HEK293 (cell line): ENCODE measurements around the gene GP2.
A peak's percentile ranks its signal among the peaks of the same experiment; 100 is the strongest.

Experiments
- CTCF ChIA-PET: fragments of 350-600 bp; formaldehyde crosslinking; extraction: SDS; loops from one replicate; lab custom pipeline; 2021; ENCODE audit warnings: antibody characterized with exemption; lab: Yijun Ruan, JAX
- POLR2A ChIA-PET: fragments of 300-600 bp; formaldehyde crosslinking; extraction: SDS; loops from one replicate; lab custom pipeline; 2020; ENCODE audit warnings: antibody characterized with exemption, inconsistent platforms; lab: Yijun Ruan, JAX
- H3K27ac ChIP-seq: fragments of 200-500 bp; sonication (Bioruptor generic); 2 replicates; pipeline ENCODE4 v1.5.1; 2014; ENCODE audit warnings: low read depth, low read length, control low read depth, inconsistent platforms; ENCODE audit errors: extremely low read depth
- H3K36me3 ChIP-seq, 2 experiments: fragments of 200-500 bp in 1 of 2; sonication (Bioruptor generic) in 1 of 2; 1 replicate in 1 of 2; 2 replicates in 1 of 2; pipeline ENCODE4 v1.5.1; 2014 to 2017; ENCODE audit warnings: inconsistent platforms in 2 of 2, low read length in 2 of 2; ENCODE audit not compliant: control insufficient read depth in 2 of 2, insufficient read depth in 1 of 2
- H3K4me1 ChIP-seq: fragments of 200-500 bp; sonication (Bioruptor generic); 2 replicates; pipeline ENCODE4 v1.5.1; 2014; ENCODE audit warnings: mild to moderate bottlenecking, low read length, inconsistent platforms; ENCODE audit not compliant: control insufficient read depth, insufficient read depth
- H3K4me3 ChIP-seq: 2 replicates; pipeline ENCODE4 v1.5.1; 2011; ENCODE audit warnings: low read depth, mild to moderate bottlenecking, control low read depth, low read length, moderate library complexity
- H3K9me3 ChIP-seq: fragments of 200-500 bp; sonication (Bioruptor generic); 2 replicates; pipeline ENCODE4 v1.5.1; 2014; ENCODE audit warnings: low read depth, low read length, inconsistent platforms; ENCODE audit not compliant: control insufficient read depth, insufficient read depth
- GLIS1 ChIP-seq: fragments of 450-650 bp; formaldehyde crosslinking; IDR thresholded peaks from 2 replicates; pipeline ENCODE4 v1.5.1; 2016; ENCODE audit warnings: missing biosample characterization, missing genetic modification characterization
- IKZF3 ChIP-seq: fragments of 450-650 bp; IDR thresholded peaks from 2 replicates; pipeline ENCODE4 v1.5.0; 2018; ENCODE audit warnings: missing biosample characterization, mild to moderate bottlenecking, missing genetic modification characterization, moderate library complexity
- ZBTB17 ChIP-seq: fragments of 450-650 bp; formaldehyde crosslinking; IDR thresholded peaks from 2 replicates; pipeline ENCODE4 v1.5.1; 2016; ENCODE audit warnings: missing biosample characterization, missing genetic modification characterization
- ZEB2 ChIP-seq: fragments of 450-650 bp; formaldehyde crosslinking; IDR thresholded peaks from 2 replicates; pipeline ENCODE4 v1.5.1; 2016; ENCODE audit warnings: missing biosample characterization, missing genetic modification characterization
- ZFP37 ChIP-seq: fragments of 450-650 bp; formaldehyde crosslinking; IDR thresholded peaks from 2 replicates; pipeline ENCODE4 v1.5.1; 2016; ENCODE audit warnings: missing biosample characterization, missing genetic modification characterization
- ZNF10 ChIP-seq: fragments of 450-650 bp; formaldehyde crosslinking; IDR thresholded peaks from 2 replicates; pipeline ENCODE4 v1.5.1; 2017; ENCODE audit warnings: missing biosample characterization, missing genetic modification characterization
- ZNF366 ChIP-seq: fragments of 450-650 bp; formaldehyde crosslinking; conservative IDR thresholded peaks from 2 replicates; pipeline ENCODE4 v1.5.1; 2016; ENCODE audit warnings: missing biosample characterization, missing genetic modification characterization
- ZNF37A ChIP-seq: fragments of 450-650 bp; IDR thresholded peaks from 2 replicates; pipeline ENCODE4 v1.5.1; 2018; ENCODE audit warnings: missing biosample characterization, missing genetic modification characterization
- ZNF585B ChIP-seq: fragments of 450-650 bp; formaldehyde crosslinking; IDR thresholded peaks from 2 replicates; pipeline ENCODE4 v1.5.1; 2016; ENCODE audit warnings: missing biosample characterization, missing genetic modification characterization
- ZNF654 ChIP-seq: fragments of 450-650 bp; formaldehyde crosslinking; IDR thresholded peaks from 2 replicates; pipeline ENCODE4 v1.5.1; 2016; ENCODE audit warnings: low read depth, missing biosample characterization, missing genetic modification characterization
- ZNF76 ChIP-seq: fragments of 450-650 bp; formaldehyde crosslinking; IDR thresholded peaks from 2 replicates; pipeline ENCODE4; 2016; ENCODE audit warnings: low read depth, missing biosample characterization, missing genetic modification characterization, borderline replicate concordance
- ZSCAN16 ChIP-seq: fragments of 450-650 bp; formaldehyde crosslinking; IDR thresholded peaks from 2 replicates; pipeline ENCODE4 v1.5.1; 2016; ENCODE audit warnings: missing biosample characterization, missing genetic modification characterization
- TF ChIP-seq, protein P1 (sequence below): fragments of 450-650 bp; formaldehyde crosslinking; IDR thresholded peaks from 2 replicates; pipeline ENCODE4 v1.5.1; 2016; ENCODE audit warnings: missing biosample characterization, missing genetic modification characterization
- TF ChIP-seq, protein P2 (sequence below): fragments of 450-650 bp; formaldehyde crosslinking; IDR thresholded peaks from 2 replicates; pipeline ENCODE4 v1.5.1; 2016; ENCODE audit warnings: missing biosample characterization, missing genetic modification characterization
- TF ChIP-seq, protein P3 (sequence below): fragments of 450-650 bp; formaldehyde crosslinking; IDR thresholded peaks from 2 replicates; pipeline ENCODE4 v1.5.1; 2017; ENCODE audit warnings: missing biosample characterization, missing genetic modification characterization
- TF ChIP-seq, protein P4 (sequence below): fragments of 450-650 bp; formaldehyde crosslinking; IDR thresholded peaks from 2 replicates; pipeline ENCODE4 v1.5.1; 2016; ENCODE audit warnings: missing biosample characterization, missing genetic modification characterization
- TF ChIP-seq, protein P5 (sequence below): fragments of 450-650 bp; formaldehyde crosslinking; IDR thresholded peaks from 2 replicates; pipeline ENCODE4 v1.5.0; 2017; ENCODE audit warnings: missing biosample characterization, missing genetic modification characterization, borderline replicate concordance

Gene GP2

GRCh38 chr16:20300312-20301097 lies 26.8 kb downstream of the GP2 start:
- no peak overlapping the region for H3K27ac ChIP-seq
- no peaks in the 10 kb centered on the region for H3K4me1 ChIP-seq
- TF ChIP-seq, protein P1, sequence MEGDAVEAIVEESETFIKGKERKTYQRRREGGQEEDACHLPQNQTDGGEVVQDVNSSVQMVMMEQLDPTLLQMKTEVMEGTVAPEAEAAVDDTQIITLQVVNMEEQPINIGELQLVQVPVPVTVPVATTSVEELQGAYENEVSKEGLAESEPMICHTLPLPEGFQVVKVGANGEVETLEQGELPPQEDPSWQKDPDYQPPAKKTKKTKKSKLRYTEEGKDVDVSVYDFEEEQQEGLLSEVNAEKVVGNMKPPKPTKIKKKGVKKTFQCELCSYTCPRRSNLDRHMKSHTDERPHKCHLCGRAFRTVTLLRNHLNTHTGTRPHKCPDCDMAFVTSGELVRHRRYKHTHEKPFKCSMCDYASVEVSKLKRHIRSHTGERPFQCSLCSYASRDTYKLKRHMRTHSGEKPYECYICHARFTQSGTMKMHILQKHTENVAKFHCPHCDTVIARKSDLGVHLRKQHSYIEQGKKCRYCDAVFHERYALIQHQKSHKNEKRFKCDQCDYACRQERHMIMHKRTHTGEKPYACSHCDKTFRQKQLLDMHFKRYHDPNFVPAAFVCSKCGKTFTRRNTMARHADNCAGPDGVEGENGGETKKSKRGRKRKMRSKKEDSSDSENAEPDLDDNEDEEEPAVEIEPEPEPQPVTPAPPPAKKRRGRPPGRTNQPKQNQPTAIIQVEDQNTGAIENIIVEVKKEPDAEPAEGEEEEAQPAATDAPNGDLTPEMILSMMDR (tag by site-specific recombination): 0 out of 2 replicates have a peak, but pooled peaks have one; percentile 16
- TF ChIP-seq, protein P2, sequence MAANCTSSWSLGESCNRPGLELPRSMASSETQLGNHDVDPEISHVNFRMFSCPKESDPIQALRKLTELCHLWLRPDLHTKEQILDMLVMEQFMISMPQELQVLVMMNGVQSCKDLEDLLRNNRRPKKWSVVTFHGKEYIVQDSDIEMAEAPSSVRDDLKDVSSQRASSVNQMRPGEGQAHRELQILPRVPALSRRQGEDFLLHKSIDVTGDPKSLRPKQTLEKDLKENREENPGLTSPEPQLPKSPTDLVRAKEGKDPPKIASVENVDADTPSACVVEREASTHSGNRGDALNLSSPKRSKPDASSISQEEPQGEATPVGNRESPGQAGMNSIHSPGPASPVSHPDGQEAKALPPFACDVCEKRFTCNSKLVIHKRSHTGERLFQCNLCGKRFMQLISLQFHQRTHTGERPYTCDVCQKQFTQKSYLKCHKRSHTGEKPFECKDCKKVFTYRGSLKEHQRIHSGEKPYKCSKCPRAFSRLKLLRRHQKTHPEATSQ: no peak
- no peak for TF ChIP-seq ZNF10 (tag by site-specific recombination)
- peak; percentile 81 for TF ChIP-seq ZNF654 (tag by site-specific recombination)
- no peak for TF ChIP-seq ZFP37
- ChIA-PET POLR2A (interaction anchor here (1.3 kb wide), 1 partner anchor 393 kb away, joined by 4 read pairs; no protein-coding TSS in a partner anchor), CTCF (interaction anchor here (0.5 to 4.7 kb wide), 38 partner anchors 9 to 814 kb away, joined by 3 to 101 read pairs (median 4); partner anchors contain the start of gene VPS35L)
- H3K9me3 ChIP-seq: no peaks in the 10 kb centered on the region
- H3K4me3 ChIP-seq: no peak overlapping the region
- no peaks in the 10 kb centered on the region for H3K36me3 ChIP-seq

DNA sequence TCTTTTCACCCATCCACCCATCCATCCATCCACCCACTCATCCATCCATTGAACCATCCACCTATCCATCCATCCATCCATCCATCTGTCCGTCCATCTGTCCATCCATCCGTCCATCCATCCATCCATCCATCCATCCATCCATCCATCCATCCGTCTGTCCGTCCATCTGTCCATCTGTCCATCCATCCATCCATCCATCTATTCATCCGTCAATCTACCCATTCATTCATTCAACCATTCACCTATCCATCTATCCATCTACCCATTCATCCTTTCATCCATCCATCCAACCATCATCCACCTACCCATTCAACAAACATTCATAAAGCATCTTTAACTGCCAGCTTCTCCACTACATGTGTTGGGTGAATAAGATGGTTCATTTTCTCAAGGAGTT lies 28.9 kb downstream of the GP2 start:
- Histone ChIP-seq H3K9me3 (no peaks in the 10 kb centered on the region), H3K4me1 (no peaks in the 10 kb centered on the region), H3K27ac (no peak overlapping the region), H3K4me3 (no peak overlapping the region), H3K36me3 (no peaks in the 10 kb centered on the region)
- POLR2A ChIA-PET: no interaction called here
- CTCF ChIA-PET: interaction anchor here (0.6 to 4.7 kb wide), 10 partner anchors 10 to 787 kb away, joined by 3 to 101 read pairs (median 4); no protein-coding TSS in a partner anchor
- TF ChIP-seq ZBTB17 (tag by site-specific recombination) (0 out of 2 replicates have a peak, but pooled peaks have one; percentile 37), ZNF76 (tag by site-specific recombination) (no peak), ZNF366 (tag by site-specific recombination) (peak; percentile 91)
- TF ChIP-seq, protein P3, sequence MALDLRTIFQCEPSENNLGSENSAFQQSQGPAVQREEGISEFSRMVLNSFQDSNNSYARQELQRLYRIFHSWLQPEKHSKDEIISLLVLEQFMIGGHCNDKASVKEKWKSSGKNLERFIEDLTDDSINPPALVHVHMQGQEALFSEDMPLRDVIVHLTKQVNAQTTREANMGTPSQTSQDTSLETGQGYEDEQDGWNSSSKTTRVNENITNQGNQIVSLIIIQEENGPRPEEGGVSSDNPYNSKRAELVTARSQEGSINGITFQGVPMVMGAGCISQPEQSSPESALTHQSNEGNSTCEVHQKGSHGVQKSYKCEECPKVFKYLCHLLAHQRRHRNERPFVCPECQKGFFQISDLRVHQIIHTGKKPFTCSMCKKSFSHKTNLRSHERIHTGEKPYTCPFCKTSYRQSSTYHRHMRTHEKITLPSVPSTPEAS (tag by site-specific recombination): no peak
- TF ChIP-seq, protein P4, sequence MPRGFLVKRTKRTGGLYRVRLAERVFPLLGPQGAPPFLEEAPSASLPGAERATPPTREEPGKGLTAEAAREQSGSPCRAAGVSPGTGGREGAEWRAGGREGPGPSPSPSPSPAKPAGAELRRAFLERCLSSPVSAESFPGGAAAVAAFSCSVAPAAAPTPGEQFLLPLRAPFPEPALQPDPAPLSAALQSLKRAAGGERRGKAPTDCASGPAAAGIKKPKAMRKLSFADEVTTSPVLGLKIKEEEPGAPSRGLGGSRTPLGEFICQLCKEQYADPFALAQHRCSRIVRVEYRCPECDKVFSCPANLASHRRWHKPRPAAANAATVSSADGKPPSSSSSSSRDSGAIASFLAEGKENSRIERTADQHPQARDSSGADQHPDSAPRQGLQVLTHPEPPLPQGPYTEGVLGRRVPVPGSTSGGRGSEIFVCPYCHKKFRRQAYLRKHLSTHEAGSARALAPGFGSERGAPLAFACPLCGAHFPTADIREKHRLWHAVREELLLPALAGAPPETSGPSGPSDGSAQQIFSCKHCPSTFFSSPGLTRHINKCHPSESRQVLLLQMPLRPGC (tag by site-specific recombination): no peak

DNA sequence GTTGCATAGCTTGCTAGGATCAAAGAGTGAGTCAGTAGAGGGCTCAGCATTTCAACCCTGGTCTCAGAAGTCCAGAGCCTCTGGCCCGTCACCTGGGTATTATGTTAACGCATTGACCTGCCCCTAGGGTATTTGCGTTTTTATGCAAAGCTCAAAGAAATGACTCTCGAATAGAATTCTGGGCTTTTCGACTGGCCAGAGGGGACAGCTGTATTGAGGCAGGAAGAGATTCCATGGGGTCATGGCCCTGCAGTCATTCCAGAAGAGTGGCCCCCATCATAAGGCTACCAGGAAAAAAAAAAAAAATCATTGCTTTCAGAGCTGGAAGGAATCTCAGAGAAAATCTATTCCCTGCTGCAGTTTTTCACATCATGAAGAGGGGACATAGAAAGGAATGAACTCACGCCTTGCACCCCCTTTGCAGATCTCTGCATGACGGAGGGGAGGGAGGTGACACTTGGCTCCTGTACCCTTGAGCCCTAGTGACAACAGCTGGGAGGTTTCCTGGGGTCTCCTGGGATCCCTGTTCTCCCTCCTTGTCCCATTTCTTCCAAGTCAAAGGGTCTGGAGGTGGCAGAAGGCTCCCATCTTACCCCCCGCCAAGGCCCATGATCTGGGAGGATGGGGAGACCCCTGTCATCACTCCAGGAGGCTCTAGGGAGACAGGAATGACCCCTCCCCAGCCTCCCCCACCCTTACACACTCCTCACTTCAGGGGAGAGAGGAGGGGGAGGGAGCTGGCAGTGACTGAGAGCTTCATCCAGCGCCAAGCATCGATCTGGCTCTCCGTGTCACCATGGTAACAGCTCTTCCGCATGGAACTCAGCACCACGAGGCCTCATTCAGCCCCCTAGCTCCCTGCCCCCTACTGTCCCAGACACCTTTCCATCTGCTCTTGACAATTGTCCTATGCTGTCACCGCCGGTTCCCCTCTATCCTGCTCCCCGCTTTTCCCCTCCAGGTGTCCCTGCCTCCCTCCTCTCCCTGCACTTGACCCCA lies 35.8 kb downstream of the GP2 start:
- no peaks in the 10 kb centered on the region for H3K36me3 ChIP-seq
- no peak overlapping the region for H3K27ac ChIP-seq
- no peak overlapping the region for H3K4me3 ChIP-seq
- ChIA-PET POLR2A (no interaction called here), CTCF (interaction anchor here (0.5 to 2.4 kb wide), 6 partner anchors 9 to 764 kb away, joined by 3 to 10 read pairs (median 3); no protein-coding TSS in a partner anchor)
- H3K9me3 ChIP-seq: no peaks in the 10 kb centered on the region
- no peaks in the 10 kb centered on the region for H3K4me1 ChIP-seq
- TF ChIP-seq, protein P4 (tag by site-specific recombination): no peak
- no peak for TF ChIP-seq GLIS1 (tag by site-specific recombination)
- TF ChIP-seq ZNF37A (tag by site-specific recombination): no peak
- TF ChIP-seq IKZF3 (tag by site-specific recombination): no peak
- TF ChIP-seq, protein P5, sequence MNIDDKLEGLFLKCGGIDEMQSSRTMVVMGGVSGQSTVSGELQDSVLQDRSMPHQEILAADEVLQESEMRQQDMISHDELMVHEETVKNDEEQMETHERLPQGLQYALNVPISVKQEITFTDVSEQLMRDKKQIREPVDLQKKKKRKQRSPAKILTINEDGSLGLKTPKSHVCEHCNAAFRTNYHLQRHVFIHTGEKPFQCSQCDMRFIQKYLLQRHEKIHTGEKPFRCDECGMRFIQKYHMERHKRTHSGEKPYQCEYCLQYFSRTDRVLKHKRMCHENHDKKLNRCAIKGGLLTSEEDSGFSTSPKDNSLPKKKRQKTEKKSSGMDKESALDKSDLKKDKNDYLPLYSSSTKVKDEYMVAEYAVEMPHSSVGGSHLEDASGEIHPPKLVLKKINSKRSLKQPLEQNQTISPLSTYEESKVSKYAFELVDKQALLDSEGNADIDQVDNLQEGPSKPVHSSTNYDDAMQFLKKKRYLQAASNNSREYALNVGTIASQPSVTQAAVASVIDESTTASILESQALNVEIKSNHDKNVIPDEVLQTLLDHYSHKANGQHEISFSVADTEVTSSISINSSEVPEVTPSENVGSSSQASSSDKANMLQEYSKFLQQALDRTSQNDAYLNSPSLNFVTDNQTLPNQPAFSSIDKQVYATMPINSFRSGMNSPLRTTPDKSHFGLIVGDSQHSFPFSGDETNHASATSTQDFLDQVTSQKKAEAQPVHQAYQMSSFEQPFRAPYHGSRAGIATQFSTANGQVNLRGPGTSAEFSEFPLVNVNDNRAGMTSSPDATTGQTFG (tag by site-specific recombination): no peak
- no peak for TF ChIP-seq ZSCAN16 (tag by site-specific recombination)
- TF ChIP-seq ZEB2 (tag by site-specific recombination): no peak
- TF ChIP-seq ZNF585B: no peak
